Duodenal mucosa (tissue), 2 donors: ENCODE results near the gene LYRM4.

Experiments used
- H3K27ac ChIP-seq: one replicate; pipeline ENCODE4 v1.7.0; 2013; ENCODE audit warnings: low read depth, low read length
- H3K27me3 ChIP-seq, 2 donors: one replicate each; pipeline ENCODE4 v1.7.0; 2013; ENCODE audit warnings: low read length in 2 of 2, control low read depth in 1 of 2; ENCODE audit not compliant: insufficient read depth in 2 of 2, control insufficient read depth in 1 of 2
- H3K36me3 ChIP-seq, 2 donors: one replicate each; pipeline ENCODE4 v1.7.0; 2013; ENCODE audit warnings: low read length in 2 of 2, control low read depth in 1 of 2; ENCODE audit not compliant: insufficient read depth in 2 of 2, control insufficient read depth in 1 of 2
- H3K4me1 ChIP-seq, 2 donors: one replicate each; pipeline ENCODE4 v1.7.0; 2013; ENCODE audit warnings: low read length in 2 of 2, control low read depth in 1 of 2; ENCODE audit not compliant: insufficient read depth in 2 of 2, control insufficient read depth in 1 of 2
- H3K4me3 ChIP-seq, 2 donors: one replicate each; pipeline ENCODE4 v1.7.0; 2013; ENCODE audit warnings: low read length in 2 of 2, low read depth in 1 of 2
- H3K9ac ChIP-seq, 2 donors: one replicate each; pipeline ENCODE4 v1.7.0; 2013; ENCODE audit warnings: low read length in 2 of 2, low read depth in 1 of 2
- H3K9me3 ChIP-seq, 2 donors: one replicate each; pipeline ENCODE4 v1.7.0; 2013; ENCODE audit warnings: low read length in 2 of 2, control low read depth in 1 of 2; ENCODE audit not compliant: control insufficient read depth in 1 of 2

Gene LYRM4

GRCh38 chr6:5270093-5270680 is 9.4 kb upstream of the LYRM4 start:
- H3K4me1 ChIP-seq, result peaks cover 0 to under 1% of the 10 kb centered on the region in 2 donors
- H3K9me3 ChIP-seq, result no peaks in the 10 kb centered on the region
- no peak overlapping the region for H3K27ac ChIP-seq
- H3K4me3 ChIP-seq, result no peak overlapping the region
- H3K36me3 ChIP-seq, result no peaks in the 10 kb centered on the region
- H3K9ac ChIP-seq, result no peak overlapping the region
- no peaks in the 10 kb centered on the region for H3K27me3 ChIP-seq

- Histone ChIP-seq H3K9ac (no peak overlapping the region), H3K27me3 (no peaks in the 10 kb centered on the region), H3K4me3 (no peak overlapping the region), H3K4me1 (peaks cover 6 to 7% of the 10 kb centered on the region in 2 donors), H3K9me3 (no peaks in the 10 kb centered on the region), H3K27ac (no peak overlapping the region), H3K36me3 (no peaks in the 10 kb centered on the region)
Measured at GRCh38 chr6:5266423-5266822, 5.7 kb upstream of the LYRM4 start.

GRCh38 chr6:5261545-5262109 is 877 bp upstream of the LYRM4 start:
- peak overlapping the region; percentile 98 for H3K27ac ChIP-seq
- H3K4me1 ChIP-seq, result peaks cover 13% of the 10 kb centered on the region in 2 donors
- no peaks in the 10 kb centered on the region for H3K36me3 ChIP-seq
- peak overlapping the region; percentile 91 to 98 for H3K4me3 ChIP-seq
- H3K27me3 ChIP-seq, result no peaks in the 10 kb centered on the region
- no peaks in the 10 kb centered on the region for H3K9me3 ChIP-seq
- H3K9ac ChIP-seq, result peak overlapping the region; percentile 76 to 81

DNA sequence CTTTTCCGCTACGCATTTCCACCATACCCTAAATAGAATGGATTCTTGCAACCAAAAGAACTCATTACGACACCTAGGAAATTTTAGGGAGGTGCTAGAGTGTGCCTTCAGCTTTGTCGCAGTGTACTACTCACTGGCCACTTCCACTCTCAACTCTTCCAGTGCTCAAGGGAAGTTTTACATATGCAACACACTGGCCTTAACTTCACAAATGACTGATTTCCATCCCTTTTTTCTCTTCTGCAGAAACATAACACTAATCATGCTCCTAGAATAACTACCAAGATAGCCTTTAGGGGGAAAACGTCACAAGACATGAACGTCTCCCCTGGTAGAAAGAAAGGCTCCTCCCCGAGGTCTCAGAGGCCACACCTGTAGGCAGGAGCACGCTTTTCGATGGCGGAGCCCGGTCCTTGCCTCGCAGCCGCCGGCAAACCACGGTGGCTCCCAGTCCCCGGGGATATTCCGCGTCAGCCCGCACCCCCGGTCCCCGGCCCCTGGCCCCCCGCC is 584 bp downstream of the LYRM4 start:
- H3K9me3 ChIP-seq, result no peaks in the 10 kb centered on the region

GRCh38 chr6:5259428-5259827 is 1.3 kb downstream of the LYRM4 start:
- no peak overlapping the region for H3K9ac ChIP-seq
- no peaks in the 10 kb centered on the region for H3K27me3 ChIP-seq
- peaks cover 11 to 13% of the 10 kb centered on the region in 2 donors for H3K4me1 ChIP-seq
- no peaks in the 10 kb centered on the region for H3K9me3 ChIP-seq
- peak overlapping the region in 1 of 2 donors; percentile 91 for H3K4me3 ChIP-seq
- H3K36me3 ChIP-seq, result no peaks in the 10 kb centered on the region
- H3K27ac ChIP-seq, result no peak overlapping the region

More for the DNA sequence above, 584 bp downstream of the LYRM4 start:
- peaks cover 13% of the 10 kb centered on the region in 2 donors for H3K4me1 ChIP-seq
- H3K36me3 ChIP-seq, result no peaks in the 10 kb centered on the region
- no peak overlapping the region for H3K27ac ChIP-seq
- H3K27me3 ChIP-seq, result no peaks in the 10 kb centered on the region
- H3K4me3 ChIP-seq, result peak overlapping the region; percentile 91 to 98
- H3K9ac ChIP-seq, result peak overlapping the region; percentile 18 to 54

DNA sequence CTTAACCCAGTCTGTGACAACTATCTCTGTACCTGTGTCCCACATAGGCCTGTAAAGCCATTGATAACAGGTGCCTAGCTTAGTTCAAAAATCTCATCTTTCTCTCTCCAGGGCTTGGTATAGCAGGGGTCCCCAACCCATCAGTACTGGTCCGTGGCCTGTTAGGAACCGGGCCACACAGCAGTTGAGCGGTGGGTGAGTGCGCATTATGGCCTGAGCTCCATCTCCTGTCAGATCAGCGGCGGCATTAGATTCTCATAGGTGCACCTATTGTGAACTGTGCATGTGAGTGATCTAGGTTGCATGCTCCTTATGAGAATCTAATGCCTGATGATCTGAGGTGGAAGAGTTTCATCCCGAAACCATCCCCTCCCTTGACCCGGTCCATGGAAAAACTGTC is 3.4 kb downstream of the LYRM4 start:
- H3K4me3 ChIP-seq, result no peak overlapping the region
- no peak overlapping the region for H3K9ac ChIP-seq
- peaks cover 0 to under 1% of the 10 kb centered on the region in 2 donors for H3K36me3 ChIP-seq
- H3K27me3 ChIP-seq, result no peaks in the 10 kb centered on the region
- H3K9me3 ChIP-seq, result no peaks in the 10 kb centered on the region
- H3K4me1 ChIP-seq, result peaks cover 8 to 9% of the 10 kb centered on the region in 2 donors
- H3K27ac ChIP-seq, result no peak overlapping the region

DNA sequence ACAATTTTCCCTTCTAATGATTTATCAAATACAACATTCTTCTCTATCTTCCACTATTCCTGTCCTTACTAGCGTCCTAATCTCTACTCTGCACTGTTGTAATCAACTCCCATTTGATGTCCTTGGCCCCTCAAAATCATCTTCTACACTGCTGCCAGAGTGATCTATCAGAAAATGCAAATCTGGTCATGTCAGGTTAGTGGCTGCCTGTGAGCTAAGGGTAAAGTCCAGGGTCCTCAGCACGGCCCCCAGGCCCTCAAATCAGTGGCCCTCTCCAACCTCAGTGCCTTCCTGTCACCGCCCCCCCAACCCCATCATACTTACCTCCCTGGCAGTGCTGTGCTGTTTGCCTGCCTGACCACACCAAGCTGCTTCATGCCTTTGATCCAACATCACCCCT is 3.8 kb downstream of the LYRM4 start:
- Histone ChIP-seq H3K9me3 (no peaks in the 10 kb centered on the region), H3K4me1 (peaks cover 6% of the 10 kb centered on the region in 2 donors), H3K27me3 (no peaks in the 10 kb centered on the region), H3K27ac (no peak overlapping the region), H3K9ac (no peak overlapping the region), H3K4me3 (no peak overlapping the region), H3K36me3 (peaks cover 0 to 3% of the 10 kb centered on the region in 2 donors)

GRCh38 chr6:5250911-5251310 is 9.8 kb downstream of the LYRM4 start:
- no peaks in the 10 kb centered on the region for H3K9me3 ChIP-seq
- no peaks in the 10 kb centered on the region for H3K27me3 ChIP-seq
- no peak overlapping the region for H3K4me3 ChIP-seq
- H3K27ac ChIP-seq, result no peak overlapping the region
- no peaks in the 10 kb centered on the region for H3K4me1 ChIP-seq
- peaks cover 0 to 3% of the 10 kb centered on the region in 2 donors for H3K36me3 ChIP-seq
- no peak overlapping the region for H3K9ac ChIP-seq

DNA sequence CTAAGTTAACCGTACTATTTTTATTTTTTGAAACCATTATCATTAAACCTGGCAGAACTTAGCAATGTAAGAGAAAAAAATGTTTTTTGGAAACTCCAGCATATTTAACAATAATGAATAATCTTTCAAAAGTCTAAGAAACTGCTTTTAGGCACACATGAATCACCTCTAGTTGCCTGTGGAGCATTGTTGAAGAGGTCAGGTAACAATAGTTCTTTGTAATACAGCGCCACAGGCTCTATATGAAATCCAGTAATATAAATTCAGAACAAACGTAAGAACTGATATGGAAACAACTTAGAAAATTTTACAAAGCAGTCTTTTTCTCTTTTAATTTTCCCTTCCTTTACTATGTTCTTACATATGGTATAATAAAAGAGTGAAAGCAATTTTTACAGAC is 10.3 kb downstream of the LYRM4 start:
- Histone ChIP-seq H3K27me3 (no peaks in the 10 kb centered on the region), H3K4me1 (no peaks in the 10 kb centered on the region), H3K4me3 (no peak overlapping the region), H3K9me3 (no peaks in the 10 kb centered on the region), H3K27ac (no peak overlapping the region), H3K36me3 (peaks cover 0 to 3% of the 10 kb centered on the region in 2 donors), H3K9ac (no peak overlapping the region)

GRCh38 chr6:5249451-5250122 is 11.2 kb downstream of the LYRM4 start:
- Histone ChIP-seq H3K4me3 (no peak overlapping the region), H3K9me3 (no peaks in the 10 kb centered on the region), H3K27ac (no peak overlapping the region), H3K27me3 (no peaks in the 10 kb centered on the region), H3K4me1 (no peaks in the 10 kb centered on the region), H3K9ac (no peak overlapping the region), H3K36me3 (peaks cover 0 to 5% of the 10 kb centered on the region in 2 donors)
